Measurements from ENCODE around the gene MANSC1.

GRCh38 chr12:12294215-12295005 lies 55.6 kb downstream of the MANSC1 start:
- TF ChIP-seq CTCF (IDR thresholded peaks at IDR 0.05), result no peak
- TF ChIP-seq POLR2A (IDR thresholded peaks at IDR 0.05), result no peak

All from uterus (tissue), 2 donors.